Measurements from ENCODE around the gene ASB6.
"Not testable (repeated sequence)": the region's sequence is repeated elsewhere in the genome, so short reads cannot be mapped to it uniquely, and the experiment has no call there.

ASB6 gene

DNA sequence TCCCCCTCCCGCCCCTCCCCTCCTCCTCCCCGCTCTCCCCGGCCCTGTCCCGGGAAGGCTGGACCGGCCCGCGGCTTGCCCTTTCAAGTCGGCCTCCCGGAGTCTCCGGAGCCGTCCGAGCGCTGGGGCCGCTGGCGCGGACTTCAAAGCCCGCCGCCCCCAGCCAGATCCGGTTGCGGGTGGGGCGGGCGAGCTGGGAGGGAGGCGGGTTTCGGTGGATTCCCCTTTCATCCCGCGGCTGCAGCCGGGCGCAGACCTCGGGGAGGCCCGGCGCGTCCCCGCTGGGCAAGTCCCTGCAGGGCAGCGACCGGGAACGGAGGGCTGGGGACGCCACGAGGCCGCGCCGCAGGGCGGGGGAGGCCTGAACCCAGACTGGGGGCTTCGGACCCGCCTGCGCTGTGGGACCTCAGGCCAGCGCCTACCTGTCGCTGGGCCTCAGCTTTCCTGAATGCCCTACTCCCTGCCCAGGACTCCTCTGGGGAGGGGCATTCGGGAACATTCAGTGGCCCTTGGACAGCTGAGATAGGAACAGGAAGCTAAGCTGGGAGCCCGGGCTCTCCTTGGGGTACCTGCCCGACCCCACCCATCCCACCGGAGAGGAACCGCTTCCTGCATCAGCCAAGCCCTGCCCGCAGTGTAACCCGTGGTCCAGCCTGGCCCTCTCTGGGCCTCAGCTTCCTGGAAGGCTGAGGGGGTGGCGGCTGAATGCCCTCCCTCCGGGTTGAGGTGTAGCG lies 44.4 kb downstream of the ASB6 start:
- TF ChIP-seq CTCF (IDR thresholded peaks at IDR 0.05; ENCODE audit: insufficient read depth, low read length, poor library complexity, severe bottlenecking) = no peak
- DNase-seq (ENCODE audit: extremely low read depth, insufficient read length) = peak; percentile 75
- no peaks in the 10 kb centered on the region for H3K36me3 ChIP-seq (ENCODE audit: control insufficient read depth, insufficient read depth, low read length)
- H3K27me3 ChIP-seq (replicated peaks; ENCODE audit: control insufficient read depth, insufficient read depth, low read length) = no peaks in the 10 kb centered on the region; the same call in 1 of the 2 replicates
- peak overlapping the region; percentile 2; the same call in 1 of the 2 replicates for H3K4me3 ChIP-seq (replicated peaks; ENCODE audit: low read depth, low read length)

DNA sequence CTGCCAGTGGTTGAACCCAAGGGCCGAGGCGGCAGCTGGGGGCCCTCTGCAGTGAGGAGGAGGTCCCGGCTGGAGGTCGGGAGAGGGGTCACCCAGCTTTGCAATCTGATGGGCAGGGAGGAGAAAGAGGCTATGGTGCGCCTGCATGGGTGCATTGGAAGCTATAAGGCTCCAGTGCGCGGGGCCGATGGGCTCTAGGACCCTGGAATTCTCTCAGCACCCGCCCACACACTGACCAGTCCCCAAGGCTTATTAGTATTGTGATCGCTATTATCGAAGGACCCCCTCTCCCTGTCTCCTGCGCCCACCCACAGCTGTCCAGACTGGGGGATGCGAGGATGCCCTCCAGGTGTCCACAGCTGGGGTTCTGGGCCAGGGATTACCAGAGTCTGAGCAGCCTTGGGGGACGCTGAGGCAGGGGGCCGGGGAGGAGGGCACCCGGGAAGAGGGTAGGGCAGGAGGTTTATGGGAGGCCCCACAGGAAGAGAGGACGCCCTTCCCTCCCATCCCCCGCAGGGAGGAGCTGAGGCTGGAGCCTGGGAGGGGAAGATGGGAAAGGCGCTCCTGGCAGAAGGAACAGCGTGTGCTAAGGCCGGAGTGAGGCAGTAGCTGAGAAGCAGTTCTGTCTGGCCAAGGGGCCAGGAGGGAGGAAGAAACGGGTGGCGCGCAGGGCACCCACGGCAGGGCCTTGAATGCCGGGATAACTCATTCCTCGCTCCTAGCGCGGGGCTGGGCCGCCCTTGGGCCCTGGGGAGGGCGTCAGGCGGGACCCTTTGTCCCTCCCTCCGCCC lies 45.2 kb downstream of the ASB6 start:
- no peaks in the 10 kb centered on the region for H3K36me3 ChIP-seq (ENCODE audit: control insufficient read depth, insufficient read depth, low read length)
- no peak overlapping the region for H3K4me3 ChIP-seq (replicated peaks; ENCODE audit: low read depth, low read length)

DNA sequence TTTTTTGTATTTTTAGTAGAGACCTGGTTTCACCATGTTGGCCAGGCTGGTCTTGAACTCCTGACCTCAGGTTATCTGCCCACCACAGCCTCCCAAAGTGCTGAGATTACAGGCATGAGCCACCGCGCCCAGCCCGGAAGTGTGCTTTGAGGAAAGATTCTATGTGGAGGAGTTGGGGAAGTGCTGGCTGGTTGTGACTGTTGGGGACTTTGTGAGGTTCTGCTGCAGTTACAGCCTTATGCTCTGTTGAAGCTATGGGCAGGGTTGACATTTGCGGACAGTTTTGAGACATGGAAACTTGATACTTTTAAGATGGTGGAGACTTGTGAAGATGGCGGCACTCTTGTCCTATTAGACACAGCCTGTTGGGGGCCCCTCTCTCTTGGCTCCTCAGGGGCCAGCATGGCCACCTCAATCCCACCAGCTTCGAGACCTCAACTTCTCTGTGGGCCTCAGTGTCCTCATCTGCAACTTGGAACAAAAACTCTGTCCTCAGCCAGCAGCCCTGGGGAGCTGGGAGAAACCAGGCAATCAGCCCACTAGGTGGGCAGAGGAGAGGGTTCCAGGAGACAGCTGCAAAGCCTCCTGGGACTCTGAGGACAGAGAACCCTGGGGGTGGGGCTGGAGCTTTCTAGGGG lies 45.9 kb downstream of the ASB6 start:
- Histone ChIP-seq H3K4me3 (replicated peaks; ENCODE audit: low read depth, low read length) (no peak overlapping the region), H3K36me3 (ENCODE audit: control insufficient read depth, insufficient read depth, low read length) (no peaks in the 10 kb centered on the region), H3K27me3 (replicated peaks; ENCODE audit: control insufficient read depth, insufficient read depth, low read length) (no peaks in the 10 kb centered on the region; the same call in 1 of the 2 replicates)
- no peak for DNase-seq (ENCODE audit: extremely low read depth, insufficient read length)
- TF ChIP-seq CTCF (IDR thresholded peaks at IDR 0.05; ENCODE audit: insufficient read depth, low read length, poor library complexity, severe bottlenecking) = no peak

More for the DNA sequence above, 45.2 kb downstream of the ASB6 start:
- no peak for TF ChIP-seq CTCF (IDR thresholded peaks at IDR 0.05; ENCODE audit: insufficient read depth, low read length, poor library complexity, severe bottlenecking)
- H3K27me3 ChIP-seq (replicated peaks; ENCODE audit: control insufficient read depth, insufficient read depth, low read length) = no peaks in the 10 kb centered on the region; the same call in 1 of the 2 replicates
- DNase-seq (ENCODE audit: extremely low read depth, insufficient read length) = no peak

GRCh38 chr9:129595311-129595741 lies 46.6 kb downstream of the ASB6 start:
- no peak for DNase-seq (ENCODE audit: extremely low read depth, insufficient read length)
- H3K36me3 ChIP-seq (ENCODE audit: control insufficient read depth, insufficient read depth, low read length) = no peaks in the 10 kb centered on the region
- no peak for TF ChIP-seq CTCF (IDR thresholded peaks at IDR 0.05; ENCODE audit: insufficient read depth, low read length, poor library complexity, severe bottlenecking)
- H3K27me3 ChIP-seq (replicated peaks; ENCODE audit: control insufficient read depth, insufficient read depth, low read length) = no peaks in the 10 kb centered on the region; the same call in 1 of the 2 replicates
- no peak overlapping the region for H3K4me3 ChIP-seq (replicated peaks; ENCODE audit: low read depth, low read length)

- no peak for TF ChIP-seq CTCF (IDR thresholded peaks at IDR 0.05; ENCODE audit: insufficient read depth, low read length, poor library complexity, severe bottlenecking)
- Histone ChIP-seq H3K27me3 (replicated peaks; ENCODE audit: control insufficient read depth, insufficient read depth, low read length) (no peaks in the 10 kb centered on the region; the same call in 1 of the 2 replicates), H3K4me3 (replicated peaks; ENCODE audit: low read depth, low read length) (no peak overlapping the region), H3K36me3 (ENCODE audit: control insufficient read depth, insufficient read depth, low read length) (no peaks in the 10 kb centered on the region)
- no peak for DNase-seq (ENCODE audit: extremely low read depth, insufficient read length)
These were observed 47.3 kb downstream of the ASB6 start for GRCh38 chr9:129594632-129595031.

GRCh38 chr9:129592790-129593189 lies 49.2 kb downstream of the ASB6 start:
- H3K27me3 ChIP-seq (replicated peaks; ENCODE audit: control insufficient read depth, insufficient read depth, low read length); H3K4me3 ChIP-seq (replicated peaks; ENCODE audit: low read depth, low read length); DNase-seq (ENCODE audit: extremely low read depth, insufficient read length); H3K36me3 ChIP-seq (ENCODE audit: control insufficient read depth, insufficient read depth, low read length): not testable (repeated sequence)

All from GM06990 (cell line).